Measurements from ENCODE around the gene DKK1.

- no peak for TF ChIP-seq POLR2AphosphoS5 (IDR thresholded peaks at IDR 0.05)
- TF ChIP-seq POLR2A (IDR thresholded peaks at IDR 0.05) = no peak
Observed at GRCh38 chr10:52276986-52277385, 37.1 kb upstream of the DKK1 start.

All from breast epithelium (tissue), 3 donors.